Astrocyte of the spinal cord (primary cell): ENCODE data around the gene SLC5A10.

Experiments
- DNase-seq: peaks from one replicate; pipeline ENCODE4 v3.0.0; 2011; ENCODE audit warnings: low read depth, low spot score
- H3K4me3 ChIP-seq: 2 replicates; pipeline ENCODE4 v1.5.1; 2011; ENCODE audit warnings: low read depth, mild to moderate bottlenecking, low read length, moderate library complexity
- in situ Hi-C: cut with HindIII; loops from 2 replicates; pipeline ENCODE4 v1.10.0; 2017; ENCODE audit warnings: low sequenced_read_pairs
- TF ChIP-seq, protein P1 (sequence below): IDR thresholded peaks from 2 replicates; pipeline ENCODE4 v1.5.1; 2012; ENCODE audit warnings: low read depth, mild to moderate bottlenecking, low read length, inconsistent platforms

The SLC5A10 gene

DNA sequence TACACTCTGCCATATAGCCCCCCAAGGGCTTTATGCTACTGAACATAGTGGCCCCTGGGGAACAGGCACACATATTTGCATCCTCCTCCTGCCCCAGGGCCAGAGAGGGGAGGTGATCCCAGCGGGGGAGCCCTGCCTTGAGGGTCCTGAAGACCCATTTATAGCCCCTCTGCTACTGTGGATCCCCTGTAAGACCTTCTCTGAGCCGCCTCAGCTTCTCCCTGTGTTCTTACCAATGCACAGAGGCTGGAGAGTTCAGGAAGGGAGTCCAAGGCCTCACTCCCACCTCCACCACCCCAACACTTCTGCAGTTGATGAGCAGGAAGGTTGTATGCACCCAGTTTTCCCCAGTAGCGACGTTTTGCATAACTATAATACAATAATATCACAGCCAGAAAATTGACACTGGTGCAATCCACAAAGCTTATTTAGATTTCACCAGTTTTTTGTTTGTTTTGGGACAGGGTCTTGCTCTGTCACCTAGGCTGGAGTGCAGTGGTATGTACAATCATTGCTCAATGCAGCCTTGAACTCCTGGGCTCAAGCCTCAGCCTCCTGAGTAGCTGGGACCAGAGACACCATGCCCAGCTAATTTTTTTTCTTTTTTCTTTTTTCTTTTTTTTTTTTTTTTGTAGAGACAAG lies 53.9 kb downstream of the SLC5A10 start:
- in situ Hi-C loops, result no loop called here

GRCh38 chr17:19006698-19007097 lies 54.7 kb downstream of the SLC5A10 start:
- no peak overlapping the region for H3K4me3 ChIP-seq
- TF ChIP-seq, protein P1, sequence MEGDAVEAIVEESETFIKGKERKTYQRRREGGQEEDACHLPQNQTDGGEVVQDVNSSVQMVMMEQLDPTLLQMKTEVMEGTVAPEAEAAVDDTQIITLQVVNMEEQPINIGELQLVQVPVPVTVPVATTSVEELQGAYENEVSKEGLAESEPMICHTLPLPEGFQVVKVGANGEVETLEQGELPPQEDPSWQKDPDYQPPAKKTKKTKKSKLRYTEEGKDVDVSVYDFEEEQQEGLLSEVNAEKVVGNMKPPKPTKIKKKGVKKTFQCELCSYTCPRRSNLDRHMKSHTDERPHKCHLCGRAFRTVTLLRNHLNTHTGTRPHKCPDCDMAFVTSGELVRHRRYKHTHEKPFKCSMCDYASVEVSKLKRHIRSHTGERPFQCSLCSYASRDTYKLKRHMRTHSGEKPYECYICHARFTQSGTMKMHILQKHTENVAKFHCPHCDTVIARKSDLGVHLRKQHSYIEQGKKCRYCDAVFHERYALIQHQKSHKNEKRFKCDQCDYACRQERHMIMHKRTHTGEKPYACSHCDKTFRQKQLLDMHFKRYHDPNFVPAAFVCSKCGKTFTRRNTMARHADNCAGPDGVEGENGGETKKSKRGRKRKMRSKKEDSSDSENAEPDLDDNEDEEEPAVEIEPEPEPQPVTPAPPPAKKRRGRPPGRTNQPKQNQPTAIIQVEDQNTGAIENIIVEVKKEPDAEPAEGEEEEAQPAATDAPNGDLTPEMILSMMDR, result no peak
- no peak for DNase-seq
- in situ Hi-C loops, result no loop called here

More for the DNA sequence above, 53.9 kb downstream of the SLC5A10 start:
- DNase-seq, result no peak
- H3K4me3 ChIP-seq, result no peak overlapping the region
- TF ChIP-seq, protein P1, result no peak

- in situ Hi-C loops, result no loop called here
- no peak for DNase-seq
- H3K4me3 ChIP-seq, result no peak overlapping the region
- TF ChIP-seq, protein P1, result no peak
Observed at GRCh38 chr17:19009970-19010369, 58.0 kb downstream of the SLC5A10 start.

- in situ Hi-C loops, result no loop called here
- TF ChIP-seq, protein P1, result no peak
- no peak overlapping the region for H3K4me3 ChIP-seq
- no peak for DNase-seq
Observed at GRCh38 chr17:19010729-19011505, 59.0 kb downstream of the SLC5A10 start.

- no peak for DNase-seq
- TF ChIP-seq, protein P1, result no peak
- H3K4me3 ChIP-seq, result no peak overlapping the region
- in situ Hi-C loops, result no loop called here
Observed at GRCh38 chr17:19011581-19011980, 59.6 kb downstream of the SLC5A10 start.

DNA sequence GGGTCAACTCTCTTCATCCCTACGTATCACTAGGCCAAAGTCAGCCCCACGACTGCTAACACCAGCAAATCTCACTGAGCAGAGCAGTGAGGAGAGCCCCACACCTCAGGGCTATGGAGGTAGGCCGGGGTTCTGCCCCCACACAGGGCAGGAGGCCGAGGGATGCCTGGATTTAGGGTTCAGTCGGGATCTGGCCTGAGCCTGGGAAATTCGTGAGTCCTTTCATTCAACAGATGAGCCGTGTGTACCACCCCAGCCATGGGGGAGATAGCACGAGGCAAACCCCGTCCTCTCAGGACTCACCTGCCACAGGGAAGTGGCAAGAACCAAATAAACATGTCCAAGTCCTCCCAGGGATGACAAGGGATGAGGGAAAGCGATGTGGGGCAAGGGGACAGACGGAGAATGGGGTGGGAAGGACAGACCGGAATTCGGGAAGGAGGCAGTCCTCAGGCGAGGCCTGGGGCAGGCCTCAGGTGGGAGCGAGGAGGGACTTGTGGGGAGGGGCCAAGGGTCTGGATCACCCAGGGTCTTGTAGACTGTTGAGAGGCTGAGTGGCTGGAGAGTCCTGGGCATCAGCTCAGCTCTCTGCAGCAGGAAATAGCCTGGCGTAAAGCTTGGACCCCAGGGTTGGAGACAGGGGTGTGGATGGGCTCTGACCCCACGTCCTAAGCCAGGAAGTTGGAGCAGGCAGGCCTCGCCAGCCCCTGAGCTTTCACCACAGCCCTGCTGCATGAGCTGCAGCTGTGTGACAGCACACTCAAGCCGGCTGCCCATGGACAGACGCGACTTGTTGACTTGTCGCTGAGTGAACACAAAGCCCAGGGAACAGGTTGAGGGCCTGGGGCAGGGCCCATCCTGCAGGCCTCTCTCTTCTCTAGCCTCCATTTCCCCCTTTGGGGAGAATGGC lies 60.5 kb downstream of the SLC5A10 start:
- TF ChIP-seq, protein P1, result no peak
- no peak overlapping the region for H3K4me3 ChIP-seq
- no peak for DNase-seq
- in situ Hi-C loops, result no loop called here
